Gastroesophageal sphincter (tissue), 3 donors: ENCODE data around the gene DYRK1B.

Experiments used
- POLR2A ChIP-seq, 2 donors: fragments of 450-650 bp; IDR thresholded peaks; one replicate each; pipeline ENCODE4 v1.6.1; 2017; ENCODE audit warnings: antibody characterized with exemption in 2 of 2, mild to moderate bottlenecking in 2 of 2, moderate library complexity in 1 of 2
- TF ChIP-seq, protein P1 (sequence below), 4 experiments: fragments of 200-600 bp in 2 of 4; fragments of 450-650 bp in 2 of 4; sonication (generic) in 1 of 4; IDR thresholded peaks; one replicate each; pipeline ENCODE4 v1.5.1; 2017 to 2019; ENCODE audit warnings: antibody characterized with exemption in 4 of 4, mild to moderate bottlenecking in 2 of 4, moderate library complexity in 2 of 4

DNA sequence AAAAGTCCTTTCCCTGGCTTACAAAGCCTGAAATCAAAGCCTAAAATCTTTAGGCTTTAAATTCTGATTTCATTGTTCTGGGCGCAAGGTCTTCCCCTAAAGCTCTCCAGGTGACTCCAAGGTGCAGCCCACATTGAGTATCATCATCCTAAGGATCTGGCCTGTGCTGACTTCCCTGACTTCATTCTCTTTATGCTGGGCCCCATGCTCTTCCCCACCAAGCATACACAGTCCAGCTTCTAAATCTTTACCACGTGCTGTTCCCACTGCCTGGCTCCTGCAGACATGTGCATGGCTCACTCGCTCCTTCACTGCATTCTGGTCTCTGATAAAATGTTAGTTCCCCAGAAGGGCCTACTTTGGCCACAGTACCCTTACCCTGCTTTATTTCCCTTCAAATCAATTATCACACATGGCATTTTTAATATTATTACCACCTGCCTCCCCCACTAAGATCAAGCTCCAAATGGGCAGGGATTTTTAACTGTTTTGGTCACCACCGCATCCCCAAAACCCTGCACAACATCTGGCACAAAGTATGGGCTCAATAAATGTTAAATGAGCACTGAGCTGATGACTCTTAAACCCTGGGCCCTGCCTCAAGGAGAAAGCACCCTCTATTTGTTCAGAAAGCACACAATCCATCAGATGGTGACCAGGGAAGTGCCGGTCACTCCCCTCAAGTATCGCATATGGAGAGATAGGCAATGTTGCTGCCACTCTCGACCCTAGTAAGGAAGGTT is 8.9 kb upstream of the DYRK1B start:
- TF ChIP-seq POLR2A (IDR thresholded peaks at IDR 0.05): no peak
- TF ChIP-seq, protein P1, sequence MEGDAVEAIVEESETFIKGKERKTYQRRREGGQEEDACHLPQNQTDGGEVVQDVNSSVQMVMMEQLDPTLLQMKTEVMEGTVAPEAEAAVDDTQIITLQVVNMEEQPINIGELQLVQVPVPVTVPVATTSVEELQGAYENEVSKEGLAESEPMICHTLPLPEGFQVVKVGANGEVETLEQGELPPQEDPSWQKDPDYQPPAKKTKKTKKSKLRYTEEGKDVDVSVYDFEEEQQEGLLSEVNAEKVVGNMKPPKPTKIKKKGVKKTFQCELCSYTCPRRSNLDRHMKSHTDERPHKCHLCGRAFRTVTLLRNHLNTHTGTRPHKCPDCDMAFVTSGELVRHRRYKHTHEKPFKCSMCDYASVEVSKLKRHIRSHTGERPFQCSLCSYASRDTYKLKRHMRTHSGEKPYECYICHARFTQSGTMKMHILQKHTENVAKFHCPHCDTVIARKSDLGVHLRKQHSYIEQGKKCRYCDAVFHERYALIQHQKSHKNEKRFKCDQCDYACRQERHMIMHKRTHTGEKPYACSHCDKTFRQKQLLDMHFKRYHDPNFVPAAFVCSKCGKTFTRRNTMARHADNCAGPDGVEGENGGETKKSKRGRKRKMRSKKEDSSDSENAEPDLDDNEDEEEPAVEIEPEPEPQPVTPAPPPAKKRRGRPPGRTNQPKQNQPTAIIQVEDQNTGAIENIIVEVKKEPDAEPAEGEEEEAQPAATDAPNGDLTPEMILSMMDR (IDR thresholded peaks at IDR 0.05): no peak
